Measurements from ENCODE around the gene FAM219A. TPM values are rescaled to one million over a fixed set of nuclear protein-coding genes. Genes with fewer than 3 reads are reported as not detected.
A peak's percentile ranks its signal among the peaks of the same experiment; 100 is the strongest.

FAM219A gene, protein sequence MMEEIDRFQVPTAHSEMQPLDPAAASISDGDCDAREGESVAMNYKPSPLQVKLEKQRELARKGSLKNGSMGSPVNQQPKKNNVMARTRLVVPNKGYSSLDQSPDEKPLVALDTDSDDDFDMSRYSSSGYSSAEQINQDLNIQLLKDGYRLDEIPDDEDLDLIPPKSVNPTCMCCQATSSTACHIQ
- 10 to 100 TPM; 22.7 to 27.9 TPM for total RNA-seq
- long read RNA-seq, partial matches to known transcripts = 3 of 6 reads
- long read RNA-seq, other reads (novel, unspliced or antisense) = 3 of 6 reads

GRCh38 chr9:34458013-34458958 lies at the start of gene FAM219A, which contains the start of gene DNAI1:
Gene FAM219A (minus strand): TSS chr9:34458570. CDS start chr9:34458263, 307 bp downstream.
Gene DNAI1 (plus strand): TSS chr9:34458805. CDS start chr9:34459006, 201 bp downstream.
- ATAC-seq (peak; percentile 97 to 98), DNase-seq (peak; percentile 99)
- intact Hi-C loops (cut with DNase I) = no loop called here

GRCh38 chr9:34507966-34508365 lies 49.6 kb upstream of the FAM219A start:
- intact Hi-C loops (cut with DNase I) = loop anchor here in 1 of 2 donors (10.0 kb wide), 1 partner anchor 173 kb away; no protein-coding TSS in a partner anchor
- DNase-seq (no peak), ATAC-seq (no peak)

DNA sequence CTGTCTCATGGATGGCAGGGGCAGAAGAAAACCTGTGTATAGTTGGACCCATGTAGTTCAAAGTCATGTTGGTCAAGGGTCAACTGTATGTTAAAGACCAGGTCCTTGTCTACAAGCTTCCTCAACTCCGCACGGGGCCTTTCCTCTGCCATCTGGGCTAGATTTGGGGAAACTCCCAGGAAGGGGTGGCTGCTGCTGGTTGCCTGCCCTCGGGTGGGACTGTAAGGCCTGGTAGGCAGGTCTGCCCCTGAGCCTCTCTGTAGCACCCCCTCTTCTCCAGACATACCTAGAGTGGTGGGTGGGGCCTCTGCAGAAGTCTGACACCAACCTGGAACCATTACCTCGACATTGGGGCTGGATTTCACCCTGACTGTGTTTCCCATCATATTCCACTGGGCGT lies 49.2 kb upstream of the FAM219A start:
- intact Hi-C loops (cut with DNase I) = loop anchor here in 1 of 2 donors (10.0 kb wide), 1 partner anchor 173 kb away; no protein-coding TSS in a partner anchor
- no peak for DNase-seq
- no peak for ATAC-seq

DNA sequence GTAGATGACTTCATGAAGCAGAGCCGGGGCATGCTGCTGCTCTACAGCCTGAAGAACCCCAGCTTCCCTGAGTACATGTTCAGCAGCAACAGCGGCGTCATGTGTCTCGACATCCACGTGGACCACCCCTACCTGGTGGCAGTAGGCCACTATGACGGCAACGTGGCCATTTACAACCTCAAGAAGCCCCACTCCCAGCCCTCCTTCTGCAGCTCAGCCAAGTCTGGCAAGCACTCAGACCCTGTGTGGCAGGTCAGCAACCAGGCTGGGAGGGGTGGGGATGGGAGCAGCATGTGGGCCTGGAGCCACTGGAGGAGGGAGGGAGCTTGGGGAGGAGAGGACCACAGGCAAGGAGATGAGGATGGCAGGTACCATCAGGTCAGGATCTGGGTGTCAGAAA lies 48.3 kb upstream of the FAM219A start:
- DNase-seq (no peak), ATAC-seq (no peak)
- intact Hi-C loops (cut with DNase I) = loop anchor here in 1 of 2 donors (10.0 kb wide), 1 partner anchor 172 kb away; no protein-coding TSS in a partner anchor

DNA sequence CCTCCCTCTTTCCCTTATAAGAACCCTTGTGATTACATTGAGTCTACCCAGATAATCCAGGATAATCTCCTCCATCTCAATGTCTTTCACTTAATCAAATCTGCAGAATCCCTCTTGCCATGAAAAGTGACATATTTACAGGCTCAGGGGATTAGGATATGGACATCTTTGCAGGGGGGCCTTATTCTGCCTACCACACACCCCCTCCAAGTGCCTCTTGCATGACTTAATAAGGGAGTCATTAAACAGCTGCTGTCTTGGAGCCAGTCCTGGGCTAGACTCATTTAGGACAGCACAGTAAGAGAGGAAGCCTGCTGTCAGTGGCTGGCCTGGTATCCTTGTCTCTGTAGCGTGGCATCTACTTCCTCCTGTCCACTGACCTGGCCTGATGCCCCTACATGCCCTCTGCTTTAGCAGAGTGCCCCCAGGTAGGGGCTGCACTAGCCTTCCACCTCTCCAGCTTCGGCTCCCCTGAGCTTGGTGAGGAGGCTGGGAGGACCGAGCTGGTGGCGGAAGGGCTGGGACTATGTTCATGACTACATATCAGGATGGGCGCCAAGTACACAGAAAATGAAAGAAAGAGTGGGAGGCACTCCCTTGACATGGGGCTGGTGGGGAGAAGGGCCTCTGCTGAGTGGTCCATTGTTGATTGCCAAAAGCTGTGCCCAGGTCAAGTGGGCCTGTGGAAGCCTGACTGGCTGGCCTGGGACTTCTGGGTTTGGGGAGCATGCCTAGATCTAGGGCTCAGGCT lies 47.2 kb upstream of the FAM219A start:
- DNase-seq (no peak), ATAC-seq (no peak)

DNA sequence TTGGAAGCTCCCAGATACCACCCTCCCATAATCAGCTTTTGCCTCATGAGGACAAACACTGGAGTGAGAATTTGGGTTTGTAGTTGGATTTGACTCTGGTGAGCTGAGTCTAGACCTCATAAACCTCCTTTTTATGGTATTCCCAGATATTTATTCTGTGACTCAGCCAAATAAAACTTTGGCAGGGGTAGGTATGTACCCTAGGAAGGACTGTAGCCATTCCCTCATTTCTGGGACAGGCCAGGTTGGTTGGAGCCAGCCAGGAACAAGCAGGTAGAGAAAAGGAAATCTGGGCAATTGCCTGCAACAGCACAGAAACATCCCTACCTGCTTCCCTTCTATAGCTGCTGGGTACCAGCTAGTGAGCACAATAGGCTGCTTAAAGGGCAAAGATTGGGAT lies 45.0 kb upstream of the FAM219A start:
- ATAC-seq = no peak
- intact Hi-C loops (cut with DNase I) = loop anchor here (5.0 to 10.0 kb wide), 3 partner anchors 89 to 169 kb away; no protein-coding TSS in a partner anchor
- DNase-seq = no peak

More for the DNA sequence above, 47.2 kb upstream of the FAM219A start:
- intact Hi-C loops (cut with DNase I) = loop anchor here in 1 of 2 donors (10.0 kb wide), 1 partner anchor 171 kb away; no protein-coding TSS in a partner anchor

- DNase-seq (no peak), ATAC-seq (no peak)
- intact Hi-C loops (cut with DNase I) = loop anchor here (5.0 to 10.0 kb wide), 3 partner anchors 89 to 168 kb away; no protein-coding TSS in a partner anchor
Observed at GRCh38 chr9:34502891-34503290, 44.5 kb upstream of the FAM219A start.

GRCh38 chr9:34502471-34502870 lies 44.1 kb upstream of the FAM219A start:
- intact Hi-C loops (cut with DNase I) = loop anchor here (5.0 to 10.0 kb wide), 3 partner anchors 90 to 168 kb away; no protein-coding TSS in a partner anchor
- ATAC-seq = no peak

GRCh38 chr9:34501889-34502425 lies 43.6 kb upstream of the FAM219A start:
- DNase-seq (peak; percentile 72), ATAC-seq (peak; percentile 85 to 86)
- intact Hi-C loops (cut with DNase I) = loop anchor here (2.0 to 10.0 kb wide), 4 partner anchors 90 to 167 kb away; no protein-coding TSS in a partner anchor

More at GRCh38 chr9:34502471-34502870, 44.1 kb upstream of the FAM219A start:
- no peak for DNase-seq

GRCh38 chr9:34501372-34501771 lies 43.0 kb upstream of the FAM219A start:
- intact Hi-C loops (cut with DNase I) = loop anchor here (2.0 to 10.0 kb wide), 4 partner anchors 91 to 167 kb away; no protein-coding TSS in a partner anchor
- DNase-seq (no peak), ATAC-seq (no peak)

GRCh38 chr9:34500623-34501267 lies 42.4 kb upstream of the FAM219A start:
- peak; percentile 47 for DNase-seq
- ATAC-seq = peak in 1 of 2 donors; percentile 53
- intact Hi-C loops (cut with DNase I) = loop anchor here (2.0 to 10.0 kb wide), 4 partner anchors 92 to 166 kb away; no protein-coding TSS in a partner anchor

GRCh38 chr9:34499076-34499475 lies 40.7 kb upstream of the FAM219A start:
- ATAC-seq (no peak), DNase-seq (no peak)
- intact Hi-C loops (cut with DNase I) = loop anchor here (2.0 to 5.0 kb wide), 3 partner anchors 62 to 82 kb away; no protein-coding TSS in a partner anchor

GRCh38 chr9:34498553-34498952 lies 40.2 kb upstream of the FAM219A start:
- no peak for ATAC-seq
- intact Hi-C loops (cut with DNase I) = loop anchor here (2.0 to 5.0 kb wide), 3 partner anchors 61 to 81 kb away; no protein-coding TSS in a partner anchor
- DNase-seq = no peak

DNA sequence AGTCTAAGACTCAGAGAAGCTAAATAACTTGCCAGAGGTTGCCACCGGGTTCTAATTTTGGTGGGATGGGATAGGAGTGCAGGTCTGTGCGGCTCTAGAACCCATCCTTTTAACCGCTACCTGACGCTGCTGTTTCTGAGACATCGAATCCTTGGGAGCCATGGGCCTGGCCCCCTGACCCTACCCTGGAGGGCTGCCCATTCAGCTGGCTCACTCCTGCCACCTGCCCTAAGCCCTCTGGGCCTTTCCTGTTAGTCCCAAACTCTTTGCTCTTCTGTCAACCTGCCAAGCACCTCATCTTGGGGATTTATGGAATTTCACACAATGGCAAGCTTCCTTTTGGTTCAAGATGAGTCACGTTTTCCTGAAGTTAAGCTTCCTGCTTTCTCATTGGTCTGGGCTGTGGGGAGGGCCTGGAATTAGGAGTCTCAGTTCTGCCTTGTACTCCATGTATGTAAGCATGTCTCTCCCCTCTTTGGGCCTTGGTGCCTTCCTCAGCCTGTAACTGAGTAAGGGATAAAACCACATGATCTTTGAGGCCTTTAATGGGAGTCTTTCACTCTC lies 37.9 kb upstream of the FAM219A start:
- DNase-seq (no peak), ATAC-seq (no peak)
- intact Hi-C loops (cut with DNase I) = loop anchor here (5.0 kb wide), 2 partner anchors 59 to 79 kb away; no protein-coding TSS in a partner anchor

GRCh38 chr9:34493972-34494535 lies 35.7 kb upstream of the FAM219A start:
- ATAC-seq (peak; percentile 72 to 73), DNase-seq (peak; percentile 65)
- intact Hi-C loops (cut with DNase I) = no loop called here

- ATAC-seq (no peak), DNase-seq (no peak)
- intact Hi-C loops (cut with DNase I) = no loop called here
Observed at GRCh38 chr9:34492051-34492450, 33.7 kb upstream of the FAM219A start.

GRCh38 chr9:34491596-34491995 lies 33.2 kb upstream of the FAM219A start:
- DNase-seq (no peak), ATAC-seq (no peak)
- intact Hi-C loops (cut with DNase I) = no loop called here

Data from left cardiac atrium (tissue), 4 donors.